Smooth muscle cell (in vitro differentiated cells): ENCODE data around the gene SCPEP1. TPM values are rescaled to one million over a fixed set of nuclear protein-coding genes. Genes with fewer than 3 reads are reported as not detected.
A peak's percentile ranks its signal among the peaks of the same experiment; 100 is the strongest.

Source experiments
- DNase-seq: peaks from one replicate; lab custom pipeline; 2025; ENCODE audit not compliant: unreplicated experiment; lab: John Stamatoyannopoulos, UW
- H2AFZ ChIP-seq: fragments of 200-600 bp; sonication (generic); 2 replicates; pipeline ENCODE4 v1.6.0; 2016; ENCODE audit warnings: antibody characterized with exemption, low read depth, mild to moderate bottlenecking
- H3F3A ChIP-seq: fragments of 200-600 bp; sonication (generic); 2 replicates; pipeline ENCODE4 v1.6.0; 2017; ENCODE audit warnings: antibody characterized with exemption, low read depth
- H3K27ac ChIP-seq: fragments of 200-600 bp; sonication (generic); 2 replicates; pipeline ENCODE4 v1.5.1; 2016; ENCODE audit warnings: low read depth, mild to moderate bottlenecking
- H3K27me3 ChIP-seq: fragments of 200-600 bp; sonication (generic); 2 replicates; pipeline ENCODE4 v1.6.1; 2016; ENCODE audit warnings: low read depth, mild to moderate bottlenecking
- H3K36me3 ChIP-seq: fragments of 200-600 bp; sonication (generic); 2 replicates; pipeline ENCODE4 v1.5.1; 2016; ENCODE audit warnings: low read depth
- H3K4me1 ChIP-seq: fragments of 200-600 bp; sonication (generic); 2 replicates; pipeline ENCODE4 v1.5.1; 2016; ENCODE audit warnings: low read depth
- H3K4me2 ChIP-seq: fragments of 200-600 bp; sonication (generic); 2 replicates; pipeline ENCODE4 v1.6.0; 2016; ENCODE audit warnings: mild to moderate bottlenecking
- H3K4me3 ChIP-seq: fragments of 200-600 bp; sonication (generic); 2 replicates; pipeline ENCODE4 v1.5.1; 2016; ENCODE audit warnings: mild to moderate bottlenecking
- H3K79me2 ChIP-seq: fragments of 200-600 bp; sonication (generic); 2 replicates; pipeline ENCODE4 v1.6.0; 2016; ENCODE audit warnings: low read depth, mild to moderate bottlenecking
- H3K9ac ChIP-seq: fragments of 200-600 bp; sonication (generic); 2 replicates; pipeline ENCODE4 v1.6.0; 2016; ENCODE audit warnings: low read depth
- H3K9me3 ChIP-seq: fragments of 200-600 bp; sonication (generic); replicated peaks from 2 replicates; pipeline ENCODE4 v1.5.1; 2016; ENCODE audit warnings: low read depth
- H4K20me1 ChIP-seq: fragments of 200-600 bp; sonication (generic); 2 replicates; pipeline ENCODE4 v1.6.0; 2016; ENCODE audit warnings: low read depth
- CTCF ChIP-seq: fragments of 200-600 bp; sonication (generic); IDR thresholded peaks from 2 replicates; pipeline ENCODE4 v1.5.1; 2017; ENCODE audit warnings: borderline replicate concordance, mild to moderate bottlenecking, antibody characterized with exemption; ENCODE audit not compliant: insufficient read depth, poor library complexity, severe bottlenecking
- WGBS: methylation state at CpG from one replicate; pipeline ENCODE4 v1.1.7; 2016; ENCODE audit warnings: low lambda C conversion rate; 5-methylcytosine and 5-hydroxymethylcytosine counted together
- polyA plus RNA-seq: library from polyadenylated mRNA; unstranded; fragments of >200 nt; fragmentation: Nextera tagmentation; extraction: Ambion mirVana; gene quantifications from 2 replicates; pipeline ENCODE4 v1.2.1, GENCODE V29; 2016
- total RNA-seq: library from RNA; depleted of rRNA; stranded (reverse); fragments of >200 nt; gene quantifications from 2 replicates; pipeline ENCODE4 v1.2.3, GENCODE V29; 2014

Gene SCPEP1
- total and polyA plus RNA-seq, 2 experiments from 2014 or later: 42.8 to 48.5 TPM

- Histone ChIP-seq H3K4me3 (no peak overlapping the region), H3K4me2 (no peak overlapping the region), H3K9ac (no peak overlapping the region), H3K27me3 (no peaks in the 10 kb centered on the region), H3K9me3 (no peaks in the 10 kb centered on the region), H2AFZ (no peak overlapping the region), H3K27ac (no peak overlapping the region), H3F3A (no peaks in the 10 kb centered on the region), H4K20me1 (no peaks in the 10 kb centered on the region), H3K79me2 (no peaks in the 10 kb centered on the region), H3K36me3 (no peaks in the 10 kb centered on the region), H3K4me1 (no peaks in the 10 kb centered on the region)
- DNase-seq: no peak
- no peak for TF ChIP-seq CTCF
- 82% methylated on average over 6 of the region's 6 CpGs for WGBS
Measured at GRCh38 chr17:57016071-57016763, 38.3 kb downstream of the SCPEP1 start.

GRCh38 chr17:57016764-57017116 is 38.8 kb downstream of the SCPEP1 start:
- no peaks in the 10 kb centered on the region for H3K79me2 ChIP-seq
- 49% methylated on average over 3 of the region's 3 CpGs for WGBS
- H3K4me2 ChIP-seq: no peak overlapping the region
- H3K36me3 ChIP-seq: no peaks in the 10 kb centered on the region
- no peaks in the 10 kb centered on the region for H3K9me3 ChIP-seq
- no peak for DNase-seq
- no peak overlapping the region for H3K4me3 ChIP-seq
- no peaks in the 10 kb centered on the region for H3K27me3 ChIP-seq
- no peaks in the 10 kb centered on the region for H3K4me1 ChIP-seq
- peak overlapping the region; percentile 12 for H2AFZ ChIP-seq
- H3K9ac ChIP-seq: no peak overlapping the region
- H4K20me1 ChIP-seq: no peaks in the 10 kb centered on the region
- TF ChIP-seq CTCF: no peak
- H3F3A ChIP-seq: no peaks in the 10 kb centered on the region
- no peak overlapping the region for H3K27ac ChIP-seq

- whole genome bisulfite sequencing: 56% methylated on average over 4 of the region's 4 CpGs
- Histone ChIP-seq H4K20me1 (no peaks in the 10 kb centered on the region), H3K9me3 (no peaks in the 10 kb centered on the region)
Measured at GRCh38 chr17:57017625-57018024, 39.7 kb downstream of the SCPEP1 start.

More at GRCh38 chr17:57017625-57018024, 39.7 kb downstream of the SCPEP1 start:
- no peaks in the 10 kb centered on the region for H3K79me2 ChIP-seq
- no peaks in the 10 kb centered on the region for H3K27me3 ChIP-seq
- H3K9ac ChIP-seq: no peak overlapping the region
- TF ChIP-seq CTCF: no peak
- DNase-seq: no peak
- no peak overlapping the region for H3K4me2 ChIP-seq
- no peak overlapping the region for H3K4me3 ChIP-seq
- H3F3A ChIP-seq: no peaks in the 10 kb centered on the region
- no peaks in the 10 kb centered on the region for H3K36me3 ChIP-seq
- H3K4me1 ChIP-seq: no peaks in the 10 kb centered on the region
- no peak overlapping the region for H3K27ac ChIP-seq
- H2AFZ ChIP-seq: no peak overlapping the region
